ENCODE data around the gene ARL6.

The ARL6 gene

GRCh38 chr3:97838393-97838792 is 73.8 kb downstream of the ARL6 start:
- no peak for DNase-seq (ENCODE audit: low read depth)
- no peak for TF ChIP-seq CTCF (IDR thresholded peaks at IDR 0.05; ENCODE audit: insufficient read depth, low read depth, low read length, missing control alignments)
- no peak overlapping the region for H3K4me3 ChIP-seq (ENCODE audit: low read depth, low read length)

GRCh38 chr3:97839944-97840343 is 75.4 kb downstream of the ARL6 start:
- no peak for DNase-seq (ENCODE audit: low read depth)
- H3K4me3 ChIP-seq (ENCODE audit: low read depth, low read length): no peak overlapping the region
- TF ChIP-seq CTCF (IDR thresholded peaks at IDR 0.05; ENCODE audit: insufficient read depth, low read depth, low read length, missing control alignments): no peak

- H3K4me3 ChIP-seq (ENCODE audit: low read depth, low read length): no peak overlapping the region
- DNase-seq (ENCODE audit: low read depth): no peak
- TF ChIP-seq CTCF (IDR thresholded peaks at IDR 0.05; ENCODE audit: insufficient read depth, low read depth, low read length, missing control alignments): no peak
Measured at GRCh38 chr3:97841304-97841703, 76.7 kb downstream of the ARL6 start.

GRCh38 chr3:97841956-97842355 is 77.4 kb downstream of the ARL6 start:
- H3K4me3 ChIP-seq (ENCODE audit: low read depth, low read length): no peak overlapping the region
- no peak for TF ChIP-seq CTCF (IDR thresholded peaks at IDR 0.05; ENCODE audit: insufficient read depth, low read depth, low read length, missing control alignments)
- DNase-seq (ENCODE audit: low read depth): no peak

GRCh38 chr3:97848779-97849178 is 84.2 kb downstream of the ARL6 start:
- no peak overlapping the region for H3K4me3 ChIP-seq (ENCODE audit: low read depth, low read length)
- no peak for DNase-seq (ENCODE audit: low read depth)
- no peak for TF ChIP-seq CTCF (IDR thresholded peaks at IDR 0.05; ENCODE audit: insufficient read depth, low read depth, low read length, missing control alignments)
